Endometrium (tissue), 2 donors: ENCODE measurements around the gene FAM53A.

Experiments used
- FAIRE-seq: peaks from 2 replicates; lab custom pipeline; 2012; peaks lifted over from hg19 to GRCh38; lab: Jason Lieb, UNC
- donor health status: control.
- donor health status: control.

The FAM53A gene

GRCh38 chr4:1640190-1640589 is 43.9 kb downstream of the FAM53A start:
- FAIRE-seq = no peak

GRCh38 chr4:1639299-1639868 is 44.7 kb downstream of the FAM53A start:
- FAIRE-seq = no peak

- FAIRE-seq = no peak
Measured at GRCh38 chr4:1638873-1639272, 45.2 kb downstream of the FAM53A start.

- FAIRE-seq = no peak
Measured at GRCh38 chr4:1638272-1638598, 45.9 kb downstream of the FAM53A start.

DNA sequence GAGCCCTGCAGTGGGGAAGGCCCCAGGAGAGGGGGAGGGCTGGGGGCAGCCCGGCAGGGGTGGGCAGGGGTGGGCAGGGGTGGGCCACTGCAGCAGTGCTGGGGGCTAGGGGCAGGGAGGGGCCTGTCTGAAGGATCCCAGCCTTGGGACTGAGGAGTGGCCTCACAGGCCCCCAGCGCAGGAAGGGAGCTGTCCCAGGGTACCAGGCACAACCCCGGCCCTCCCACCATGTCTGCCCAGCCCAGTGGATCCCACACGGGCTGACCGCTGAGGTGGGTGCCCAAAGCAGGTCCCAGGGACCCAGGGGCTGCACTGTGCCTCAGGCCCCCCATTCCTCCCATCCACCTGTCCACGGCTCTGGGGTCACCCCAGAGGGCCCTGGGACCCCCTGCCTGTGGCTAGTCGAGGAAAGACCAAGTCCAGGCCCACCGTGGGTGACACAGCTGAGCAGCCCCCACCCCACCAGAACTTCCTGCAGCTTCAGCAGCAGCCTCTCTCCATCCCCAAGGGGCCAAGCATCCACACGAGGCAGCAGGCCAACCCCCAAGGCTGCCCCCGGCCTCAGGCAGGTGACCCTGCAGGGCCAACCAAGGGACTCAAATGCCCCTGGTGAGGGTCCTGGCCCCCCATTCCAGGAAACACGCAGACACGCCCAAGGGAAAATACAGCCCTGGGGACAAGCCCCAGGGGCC is 46.4 kb downstream of the FAM53A start:
- FAIRE-seq = no peak

DNA sequence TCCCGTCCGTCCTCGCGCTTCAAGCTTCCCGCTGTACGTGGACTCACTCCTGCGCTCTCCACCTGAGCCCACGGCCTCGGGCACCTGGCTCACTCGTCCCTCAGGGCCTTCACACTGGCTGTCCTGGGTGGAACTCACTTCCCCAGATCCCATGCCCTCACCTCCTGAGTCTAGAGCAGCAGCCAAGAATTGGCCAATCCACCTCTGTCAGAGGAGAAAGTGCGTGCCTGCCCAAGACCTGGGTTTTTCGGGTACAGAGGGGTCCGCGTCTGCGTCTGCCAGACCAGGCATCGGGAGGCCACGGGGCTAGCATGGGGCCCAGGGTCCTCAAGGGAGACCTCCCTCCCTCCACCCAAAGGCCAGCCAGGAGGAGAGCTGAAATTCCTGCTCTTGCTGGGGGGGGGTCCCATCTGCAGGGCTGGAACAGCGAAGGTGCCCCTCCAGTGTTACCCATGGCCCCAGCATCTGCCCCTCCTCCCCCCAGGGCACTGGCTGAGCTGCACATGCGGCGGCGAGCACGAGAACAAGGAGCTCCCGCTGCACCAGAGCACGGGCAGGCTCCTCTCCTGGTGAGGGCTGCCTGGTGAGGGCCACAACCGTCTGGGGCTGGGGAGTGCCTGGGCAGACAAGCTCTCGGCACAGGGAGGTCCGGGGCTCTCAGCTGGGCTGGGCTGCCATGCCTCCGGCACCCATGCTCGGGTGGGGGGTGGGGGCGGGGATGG is 47.5 kb downstream of the FAM53A start:
- no peak for FAIRE-seq

DNA sequence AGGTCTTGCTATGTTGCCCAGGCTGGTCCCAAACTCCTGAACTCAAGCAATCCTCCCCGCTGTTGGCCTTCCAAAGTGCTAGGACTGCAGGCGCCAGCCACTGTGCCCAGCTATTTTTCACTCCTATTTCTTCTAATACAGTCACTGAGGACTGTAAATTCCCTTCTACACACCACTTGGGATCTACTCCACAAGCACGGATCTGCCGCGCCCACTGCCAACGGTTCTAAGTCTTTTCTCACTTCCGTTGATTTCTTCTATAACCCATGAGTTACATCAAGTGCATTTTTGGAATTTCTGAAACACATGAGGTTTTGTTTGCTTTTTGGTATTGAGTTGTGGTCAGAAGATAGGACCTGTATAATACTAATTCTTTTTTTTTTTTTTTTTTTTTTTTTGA is 48.6 kb downstream of the FAM53A start:
- no peak for FAIRE-seq

DNA sequence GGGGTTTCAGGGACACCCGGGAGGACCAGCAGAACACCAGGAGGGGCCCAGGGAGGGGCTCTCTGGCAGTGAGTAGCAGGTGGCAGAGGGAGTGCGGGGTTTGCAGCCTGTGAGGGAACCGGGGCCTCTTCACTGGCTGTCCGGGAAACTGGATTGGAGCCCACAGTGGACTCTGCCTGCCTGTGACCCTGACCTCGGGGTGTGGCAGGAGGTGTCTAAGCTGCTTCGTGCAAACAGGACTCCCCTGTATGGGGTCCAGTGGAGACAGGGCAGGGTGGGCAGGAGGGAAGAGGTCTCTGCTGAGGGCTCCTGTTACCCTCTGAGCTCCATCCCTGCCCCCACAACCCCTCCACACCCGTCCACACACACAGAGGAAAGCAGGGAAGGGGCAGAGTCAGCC is 50.1 kb downstream of the FAM53A start:
- FAIRE-seq = no peak

GRCh38 chr4:1632109-1633104 is 51.7 kb downstream of the FAM53A start:
- no peak for FAIRE-seq

- no peak for FAIRE-seq
Measured at GRCh38 chr4:1631136-1631535, 53.0 kb downstream of the FAM53A start.

DNA sequence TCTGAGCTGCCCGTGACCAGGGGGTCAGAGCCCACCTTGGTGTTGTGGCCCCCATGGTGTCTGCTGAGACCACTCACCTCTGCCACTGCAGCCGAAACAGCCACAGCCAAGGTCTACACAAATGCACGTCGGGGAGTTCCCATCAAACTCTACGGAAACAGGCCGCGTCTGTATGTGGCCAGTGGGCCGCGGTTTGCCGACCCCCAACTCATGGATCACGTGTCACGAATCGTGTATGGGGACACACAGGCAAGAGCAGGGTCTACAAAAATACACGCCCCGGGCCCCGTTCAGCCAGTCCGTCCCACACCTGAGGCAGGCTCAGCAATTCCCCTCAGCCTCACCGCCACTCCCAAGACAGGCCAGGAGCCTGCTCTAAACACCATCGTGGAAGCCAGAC is 53.8 kb downstream of the FAM53A start:
- FAIRE-seq = no peak

DNA sequence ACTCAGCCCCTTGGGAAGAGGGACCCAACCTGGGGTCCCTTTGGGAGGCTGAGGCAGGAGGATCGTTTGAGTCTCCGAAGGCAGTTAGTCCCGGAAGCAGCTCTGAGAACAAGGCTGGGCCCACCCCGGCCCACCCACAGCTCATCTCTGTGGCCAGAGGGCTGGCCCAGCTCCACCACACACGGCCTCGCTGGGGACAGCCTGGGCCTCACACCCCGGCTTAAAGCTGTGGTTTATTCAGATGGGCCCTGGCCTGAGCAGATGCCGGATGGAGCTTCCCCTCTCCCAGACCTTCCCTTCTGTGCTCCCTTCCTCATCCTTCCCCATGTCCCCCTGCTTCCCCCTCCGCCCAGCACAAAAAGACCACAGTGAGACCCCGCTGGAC is 54.4 kb downstream of the FAM53A start:
- FAIRE-seq = no peak

DNA sequence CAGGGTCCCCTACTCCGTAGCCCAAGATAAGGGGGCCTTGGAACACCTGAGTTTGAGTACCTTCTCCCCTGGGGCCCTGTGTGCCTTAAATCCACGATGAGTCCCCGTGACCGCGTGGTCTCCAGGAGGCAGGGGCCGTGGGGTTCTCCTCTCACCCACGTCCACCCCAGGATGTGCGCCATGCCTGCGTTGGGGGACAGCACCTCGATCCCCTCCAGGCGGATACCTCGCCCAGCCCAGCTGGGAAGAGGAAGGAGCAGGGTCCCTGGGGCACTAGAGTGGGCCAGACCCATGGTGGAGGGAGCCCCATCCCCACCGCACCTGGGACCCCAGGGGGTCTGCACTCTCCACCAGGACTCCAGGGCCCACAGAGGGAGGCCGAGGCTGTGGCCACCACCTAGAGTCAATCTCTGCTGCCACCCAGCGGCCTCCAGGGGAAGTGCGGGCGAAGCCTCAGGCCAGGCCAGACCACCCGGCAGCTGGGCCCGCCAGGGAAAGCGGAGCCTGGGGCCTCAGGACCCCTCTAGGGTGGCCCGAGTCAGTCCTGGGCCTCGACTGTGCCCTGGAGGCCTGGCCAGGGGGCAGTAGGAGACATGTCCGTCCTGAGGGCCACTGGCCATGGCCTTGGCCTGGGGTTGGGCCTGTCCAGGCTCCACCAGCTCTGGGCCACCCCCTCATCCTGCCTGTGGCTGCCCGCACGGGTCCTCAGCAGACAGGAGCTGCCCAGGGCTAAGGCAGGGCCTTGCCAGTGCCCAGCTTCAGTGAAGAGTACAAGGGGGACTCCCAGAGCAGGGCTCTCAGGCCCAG is 55.0 kb downstream of the FAM53A start:
- FAIRE-seq = no peak

- FAIRE-seq = no peak
Measured at GRCh38 chr4:1627417-1628313, 56.4 kb downstream of the FAM53A start.

- no peak for FAIRE-seq
Measured at GRCh38 chr4:1626941-1627340, 57.2 kb downstream of the FAM53A start.

DNA sequence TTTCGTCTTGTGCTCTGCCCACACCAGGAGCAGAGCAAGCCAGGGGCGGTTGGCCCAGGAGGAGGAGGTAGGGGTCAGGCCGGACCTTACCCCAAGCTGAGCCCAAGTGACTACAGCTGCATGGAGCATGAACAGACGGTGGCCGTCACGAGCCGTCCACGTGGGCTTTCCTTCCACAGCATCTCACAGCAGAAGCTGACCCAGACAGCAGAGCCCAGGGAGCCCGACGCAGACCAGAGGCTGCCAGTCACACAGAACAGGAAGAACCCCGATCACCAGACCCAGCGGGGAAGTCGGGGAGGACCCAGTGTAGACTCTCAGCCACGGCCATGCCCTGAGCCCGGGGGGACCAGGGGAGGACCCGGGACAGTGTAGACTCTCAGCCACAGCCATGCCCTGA is 58.0 kb downstream of the FAM53A start:
- no peak for FAIRE-seq

- no peak for FAIRE-seq
Measured at GRCh38 chr4:1625600-1626138, 58.4 kb downstream of the FAM53A start.

- FAIRE-seq = no peak
Measured at GRCh38 chr4:1624519-1624910, 59.6 kb downstream of the FAM53A start.

DNA sequence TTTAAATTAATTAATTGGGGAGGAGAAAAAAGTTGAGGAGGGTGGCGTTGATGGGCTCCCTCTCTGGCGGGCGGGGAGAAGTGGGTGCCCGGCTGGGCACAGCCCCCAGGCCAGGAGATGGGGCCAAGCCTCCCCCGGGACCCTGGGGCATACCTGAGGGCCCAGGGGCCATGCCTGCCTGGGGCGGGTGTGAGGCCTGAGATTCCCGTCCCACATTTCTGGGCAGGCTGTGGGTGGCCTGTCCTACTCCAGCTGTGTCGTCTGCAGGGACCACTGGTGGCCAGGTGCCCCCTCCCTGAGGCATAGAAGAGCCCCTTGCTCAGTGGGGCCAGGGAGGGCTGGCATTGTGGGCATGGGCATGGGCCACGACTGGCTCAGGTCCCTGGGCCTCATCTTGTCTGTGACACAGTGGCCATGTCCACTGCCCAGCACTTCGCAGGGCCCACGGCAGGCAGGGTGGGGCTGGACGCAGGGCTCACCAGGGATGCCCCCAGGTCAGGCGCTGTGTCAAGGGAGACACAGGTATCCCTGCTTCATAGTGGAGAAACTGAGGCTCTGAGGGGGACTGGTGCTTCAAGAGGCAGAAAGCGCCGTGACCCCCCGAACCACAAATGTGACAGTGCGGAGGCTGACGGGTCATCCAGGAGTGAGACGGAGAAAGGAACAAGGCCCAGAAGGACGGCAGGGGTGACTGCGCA is 60.1 kb downstream of the FAM53A start:
- FAIRE-seq = no peak

- no peak for FAIRE-seq
Measured at GRCh38 chr4:1623400-1623799, 60.7 kb downstream of the FAM53A start.
